ENCODE measurements around the gene WNT5A. TPM values are rescaled to one million over a fixed set of nuclear protein-coding genes. Genes with fewer than 3 reads are reported as not detected.

The WNT5A gene
- total and polyA plus RNA-seq, 2 experiments from 2014 or later = 31.6 to 129 TPM

DNA sequence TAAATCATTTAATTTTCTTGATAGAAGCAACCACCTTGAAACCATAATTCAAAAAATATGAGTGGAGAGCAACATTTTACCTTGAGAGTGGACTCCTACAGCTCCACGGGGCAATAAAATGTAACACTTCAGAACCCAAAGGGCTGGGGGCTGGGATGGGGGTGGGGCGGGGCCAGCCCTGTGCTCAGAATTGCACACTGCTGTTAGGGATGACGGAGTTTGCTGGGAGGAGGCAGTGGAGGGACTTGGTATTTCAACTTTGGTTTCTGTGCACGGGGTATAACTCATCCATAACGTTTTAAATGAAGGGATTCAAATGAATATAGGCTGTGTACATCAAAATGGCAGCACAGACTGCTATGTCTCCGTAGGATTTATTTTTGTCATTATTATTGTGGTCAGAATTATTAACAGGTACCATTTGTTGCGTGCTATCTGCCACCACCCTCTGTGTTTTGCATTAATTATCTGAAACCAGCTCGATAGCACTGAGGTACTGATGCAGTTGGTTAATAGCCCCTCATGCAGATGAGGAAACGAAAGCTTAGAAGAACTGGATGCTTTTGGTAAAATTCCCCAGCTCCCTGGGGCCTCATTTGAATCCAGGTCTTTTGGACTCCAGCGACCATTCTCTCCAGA, 29.4 kb upstream of the WNT5A start:
- Histone ChIP-seq H3K9me2 (replicated peaks; ENCODE audit: insufficient read depth) (no peaks in the 10 kb centered on the region), H3K36me3 (replicated peaks; ENCODE audit: insufficient read depth, low read depth) (no peaks in the 10 kb centered on the region), H3K9me3 (ENCODE audit: low read depth) (no peaks in the 10 kb centered on the region), H3K27ac (no peak overlapping the region), H3K4me3 (no peak overlapping the region), H4K20me1 (ENCODE audit: insufficient read depth, poor library complexity, severe bottlenecking) (no peaks in the 10 kb centered on the region), H3K79me2 (no peaks in the 10 kb centered on the region), H3K4me2 (no peak overlapping the region), H2AFZ (no peak overlapping the region), H3K4me1 (ENCODE audit: insufficient read depth) (peaks cover 38% of the 10 kb centered on the region), H3K27me3 (no peaks in the 10 kb centered on the region)
- TF ChIP-seq, protein P1, sequence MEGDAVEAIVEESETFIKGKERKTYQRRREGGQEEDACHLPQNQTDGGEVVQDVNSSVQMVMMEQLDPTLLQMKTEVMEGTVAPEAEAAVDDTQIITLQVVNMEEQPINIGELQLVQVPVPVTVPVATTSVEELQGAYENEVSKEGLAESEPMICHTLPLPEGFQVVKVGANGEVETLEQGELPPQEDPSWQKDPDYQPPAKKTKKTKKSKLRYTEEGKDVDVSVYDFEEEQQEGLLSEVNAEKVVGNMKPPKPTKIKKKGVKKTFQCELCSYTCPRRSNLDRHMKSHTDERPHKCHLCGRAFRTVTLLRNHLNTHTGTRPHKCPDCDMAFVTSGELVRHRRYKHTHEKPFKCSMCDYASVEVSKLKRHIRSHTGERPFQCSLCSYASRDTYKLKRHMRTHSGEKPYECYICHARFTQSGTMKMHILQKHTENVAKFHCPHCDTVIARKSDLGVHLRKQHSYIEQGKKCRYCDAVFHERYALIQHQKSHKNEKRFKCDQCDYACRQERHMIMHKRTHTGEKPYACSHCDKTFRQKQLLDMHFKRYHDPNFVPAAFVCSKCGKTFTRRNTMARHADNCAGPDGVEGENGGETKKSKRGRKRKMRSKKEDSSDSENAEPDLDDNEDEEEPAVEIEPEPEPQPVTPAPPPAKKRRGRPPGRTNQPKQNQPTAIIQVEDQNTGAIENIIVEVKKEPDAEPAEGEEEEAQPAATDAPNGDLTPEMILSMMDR (IDR thresholded peaks at IDR 0.05; ENCODE audit: poor library complexity) = no peak
- TF ChIP-seq EZH2phosphoT487 (IDR thresholded peaks at IDR 0.05; ENCODE audit: low read depth, severe bottlenecking, unreplicated experiment) (no peak), EZH2 (IDR thresholded peaks at IDR 0.05; ENCODE audit: borderline replicate concordance) (no peak)
- WGBS (ENCODE audit: low lambda C conversion rate, missing lambda C conversion rate) = 72% methylated on average over 10 of the region's 10 CpGs
- DNase-seq (ENCODE audit: low spot score) = no peak

DNA sequence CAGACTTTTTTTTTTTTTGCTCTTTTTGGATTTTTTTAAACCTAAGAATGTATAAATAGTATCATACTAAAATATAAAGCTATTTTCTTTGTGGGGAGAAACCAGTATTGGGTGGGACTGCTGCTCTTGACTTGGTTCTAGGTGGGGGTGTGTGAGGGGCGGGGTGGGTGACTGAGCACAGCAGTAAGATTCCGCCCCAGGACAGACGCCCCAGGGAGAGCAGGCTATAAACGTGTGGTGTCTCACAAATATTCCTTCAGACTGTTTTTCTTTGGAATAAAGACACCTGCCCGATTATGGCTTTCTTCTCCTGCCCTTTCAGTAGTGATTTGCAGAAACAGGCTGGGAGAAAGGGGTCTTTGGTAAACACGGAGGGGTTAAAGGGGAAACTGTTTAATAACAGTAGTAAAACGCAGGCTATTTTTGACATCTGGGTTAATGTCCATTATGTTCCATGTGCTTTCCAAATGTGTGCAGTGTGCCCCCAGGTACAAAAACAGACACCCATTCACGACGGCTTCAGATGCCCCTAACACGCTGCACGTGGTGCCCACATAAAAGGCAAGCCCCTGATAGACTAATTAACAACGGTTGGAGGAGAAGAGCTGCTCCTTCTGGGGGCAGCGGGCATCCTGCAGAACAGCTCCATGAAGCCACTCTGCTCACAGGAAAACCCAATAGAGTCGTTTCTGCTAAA, 28.6 kb upstream of the WNT5A start:
- H3K27ac ChIP-seq = no peak overlapping the region
- no peak overlapping the region for H3K4me3 ChIP-seq
- H3K79me2 ChIP-seq = no peaks in the 10 kb centered on the region
- TF ChIP-seq EZH2 (IDR thresholded peaks at IDR 0.05; ENCODE audit: borderline replicate concordance) (no peak), EZH2phosphoT487 (IDR thresholded peaks at IDR 0.05; ENCODE audit: low read depth, severe bottlenecking, unreplicated experiment) (no peak)
- TF ChIP-seq, protein P1 (IDR thresholded peaks at IDR 0.05; ENCODE audit: poor library complexity) = no peak
- no peaks in the 10 kb centered on the region for H3K9me3 ChIP-seq (ENCODE audit: low read depth)
- WGBS (ENCODE audit: low lambda C conversion rate, missing lambda C conversion rate) = 60% methylated on average over 13 of the region's 14 CpGs
- H3K27me3 ChIP-seq = no peaks in the 10 kb centered on the region
- no peak for DNase-seq (ENCODE audit: low spot score)
- no peaks in the 10 kb centered on the region for H3K36me3 ChIP-seq (replicated peaks; ENCODE audit: insufficient read depth, low read depth)
- H3K9me2 ChIP-seq (replicated peaks; ENCODE audit: insufficient read depth) = no peaks in the 10 kb centered on the region
- no peak overlapping the region for H3K4me2 ChIP-seq
- peaks cover 34% of the 10 kb centered on the region for H3K4me1 ChIP-seq (ENCODE audit: insufficient read depth)
- no peak overlapping the region for H2AFZ ChIP-seq
- H4K20me1 ChIP-seq (ENCODE audit: insufficient read depth, poor library complexity, severe bottlenecking) = no peaks in the 10 kb centered on the region

DNA sequence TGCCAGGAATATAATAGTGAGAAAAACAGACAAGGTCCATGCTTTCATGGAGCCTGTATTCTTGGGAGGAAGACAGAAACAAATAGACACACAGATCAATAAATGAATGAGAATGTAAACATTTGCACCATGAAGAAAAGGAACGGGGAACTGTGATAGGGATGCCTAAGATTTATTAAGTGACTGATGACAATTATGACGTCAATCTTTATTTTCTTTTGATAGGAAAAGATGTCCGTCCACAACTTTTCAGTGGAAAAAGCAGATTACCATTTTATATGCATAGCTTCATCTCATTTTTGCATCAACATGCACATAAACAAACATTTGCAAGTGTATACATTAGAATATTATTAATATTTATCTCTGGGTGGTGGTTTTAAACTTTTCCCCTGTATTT, 27.9 kb upstream of the WNT5A start:
- no peak for TF ChIP-seq EZH2 (IDR thresholded peaks at IDR 0.05; ENCODE audit: borderline replicate concordance)
- no peak for TF ChIP-seq EZH2phosphoT487 (IDR thresholded peaks at IDR 0.05; ENCODE audit: low read depth, severe bottlenecking, unreplicated experiment)
- TF ChIP-seq, protein P1 (IDR thresholded peaks at IDR 0.05; ENCODE audit: poor library complexity) = no peak
- Histone ChIP-seq H3K27ac (no peak overlapping the region), H3K36me3 (replicated peaks; ENCODE audit: insufficient read depth, low read depth) (no peaks in the 10 kb centered on the region), H4K20me1 (ENCODE audit: insufficient read depth, poor library complexity, severe bottlenecking) (no peaks in the 10 kb centered on the region), H3K79me2 (no peaks in the 10 kb centered on the region), H3K4me2 (no peak overlapping the region), H3K27me3 (no peaks in the 10 kb centered on the region), H3K4me1 (ENCODE audit: insufficient read depth) (peaks cover 32% of the 10 kb centered on the region), H2AFZ (no peak overlapping the region), H3K9me3 (ENCODE audit: low read depth) (no peaks in the 10 kb centered on the region), H3K9me2 (replicated peaks; ENCODE audit: insufficient read depth) (no peaks in the 10 kb centered on the region), H3K4me3 (no peak overlapping the region)
- DNase-seq (ENCODE audit: low spot score) = no peak
- 68% methylated on average over 3 of the region's 3 CpGs for WGBS (ENCODE audit: low lambda C conversion rate, missing lambda C conversion rate)

Data from hepatocyte (in vitro differentiated cells).